Calu3 (cell line): ENCODE measurements around the gene TESK2. TPM values are rescaled to one million over a fixed set of nuclear protein-coding genes. Genes with fewer than 3 reads are reported as not detected.
"Not testable (repeated sequence)": the region's sequence is repeated elsewhere in the genome, so short reads cannot be mapped to it uniquely, and the experiment has no call there.

ENCODE experiments used
- BruUV-seq: library from RNA; stranded (reverse); fragments of 400-500 nt; replicated peaks from 2 replicates; lab custom pipeline; 2021; lab: Mats Ljungman, UMichigan
- CTCF ChIA-PET: fragments of 300-600 bp; sonication (Branson Sonifier 250); formaldehyde crosslinking; loops from one replicate; lab custom pipeline; 2022; ENCODE audit warnings: antibody characterized with exemption; lab: Charles Lee
- DNase-seq: peaks from one replicate; pipeline ENCODE4 v3.0.0; 2022
- H3K27ac Mint-ChIP-seq: one replicate; pipeline ENCODE4 v1.8.0; 2022; ENCODE audit warnings: mixed read lengths; ENCODE audit not compliant: unreplicated experiment
- H3K27me3 Mint-ChIP-seq: one replicate; pipeline ENCODE4 v1.8.0; 2022; ENCODE audit warnings: mixed read lengths; ENCODE audit not compliant: unreplicated experiment
- H3K36me3 Mint-ChIP-seq: one replicate; pipeline ENCODE4 v1.8.0; 2022; ENCODE audit warnings: mild to moderate bottlenecking, moderate library complexity, mixed read lengths; ENCODE audit not compliant: insufficient read depth, unreplicated experiment
- H3K4me1 Mint-ChIP-seq: one replicate; pipeline ENCODE4 v1.8.0; 2022; ENCODE audit warnings: mild to moderate bottlenecking, low read depth, mixed read lengths; ENCODE audit not compliant: unreplicated experiment
- H3K4me3 Mint-ChIP-seq: one replicate; pipeline ENCODE4 v1.8.0; 2022; ENCODE audit warnings: mild to moderate bottlenecking, low read depth, moderate library complexity, mixed read lengths; ENCODE audit not compliant: unreplicated experiment
- H3K9me3 Mint-ChIP-seq: one replicate; pipeline ENCODE4 v1.8.0; 2022; ENCODE audit warnings: low read depth, mixed read lengths; ENCODE audit not compliant: unreplicated experiment
- CTCF ChIP-seq: fragments of 200-600 bp; IDR thresholded peaks from one replicate; pipeline ENCODE4 v1.8.0; 2022; ENCODE audit warnings: antibody characterized with exemption; ENCODE audit not compliant: unreplicated experiment
- intact Hi-C: fragments of 100-400 bp; cut with micrococcal nuclease; formaldehyde crosslinking; loops from one replicate; pipeline ENCODE4 v1.10.0; 2022; ENCODE audit not compliant: unreplicated experiment
- total RNA-seq: library from RNA; stranded (reverse); gene quantifications from 2 replicates; pipeline ENCODE4 v1.2.3, GENCODE V29; 2022

Gene TESK2
- total RNA-seq, 1 experiment from 2014 or later = 2.3 TPM

- Mint-ChIP-seq H3K4me3 (peak overlapping the region; percentile 42), H3K27ac (no peak overlapping the region), H3K27me3 (no peaks in the 10 kb centered on the region), H3K4me1 (peaks cover 58% of the 10 kb centered on the region), H3K9me3 (no peaks in the 10 kb centered on the region), H3K36me3 (peaks cover 92% of the 10 kb centered on the region)
- intact Hi-C loops = no loop called here
- CTCF ChIA-PET = interaction anchor here (0.8 kb wide), 1 partner anchor 53 kb away, joined by 3 read pairs; no protein-coding TSS in a partner anchor
- BruUV-seq = no TSS peak
- no peak for DNase-seq
- TF ChIP-seq CTCF = no peak
Measured at GRCh38 chr1:45516465-45516864, 25.5 kb upstream of the TESK2 start.

- CTCF ChIA-PET = interaction anchor here (0.8 kb wide), 1 partner anchor 54 kb away, joined by 3 read pairs; no protein-coding TSS in a partner anchor
- intact Hi-C loops = no loop called here
Measured at GRCh38 chr1:45516036-45516435, 25.1 kb upstream of the TESK2 start.

GRCh38 chr1:45513532-45514260 lies 22.7 kb upstream of the TESK2 start:
- H3K9me3 Mint-ChIP-seq, H3K27me3 Mint-ChIP-seq, DNase-seq, H3K4me3 Mint-ChIP-seq, BruUV-seq: not testable (repeated sequence)
- CTCF ChIA-PET = interaction anchor here (0.6 to 0.9 kb wide), 2 partner anchors 12 to 191 kb away, joined by 9 to 11 read pairs; no protein-coding TSS in a partner anchor
- peaks cover 92% of the 10 kb centered on the region for H3K36me3 Mint-ChIP-seq
- peaks cover 50% of the 10 kb centered on the region for H3K4me1 Mint-ChIP-seq
- intact Hi-C loops = loop anchor here (5.0 kb wide), 1 partner anchor 174 kb away; the partner anchor contains the start of genes GPBP1L1 and TMEM69
- H3K27ac Mint-ChIP-seq = peak overlapping the region; percentile 5

More at GRCh38 chr1:45516036-45516435, 25.1 kb upstream of the TESK2 start:
- H3K36me3 Mint-ChIP-seq = peaks cover 92% of the 10 kb centered on the region
- BruUV-seq = no TSS peak
- TF ChIP-seq CTCF = no peak
- no peaks in the 10 kb centered on the region for H3K9me3 Mint-ChIP-seq
- H3K27me3 Mint-ChIP-seq = no peaks in the 10 kb centered on the region
- no peak for DNase-seq
- peaks cover 58% of the 10 kb centered on the region for H3K4me1 Mint-ChIP-seq
- no peak overlapping the region for H3K4me3 Mint-ChIP-seq
- no peak overlapping the region for H3K27ac Mint-ChIP-seq

- H3K4me3 Mint-ChIP-seq = no peak overlapping the region
- intact Hi-C loops = loop anchor here (1.0 to 5.0 kb wide), 2 partner anchors 58 to 175 kb away; partner anchors contain the start of genes GPBP1L1 and TMEM69
- no TSS peak for BruUV-seq
- peak; percentile 72 for TF ChIP-seq CTCF
- peak; percentile 79 for DNase-seq
- H3K9me3 Mint-ChIP-seq = no peaks in the 10 kb centered on the region
- no peaks in the 10 kb centered on the region for H3K27me3 Mint-ChIP-seq
- no peak overlapping the region for H3K27ac Mint-ChIP-seq
- peaks cover 93% of the 10 kb centered on the region for H3K36me3 Mint-ChIP-seq
- H3K4me1 Mint-ChIP-seq = peaks cover 46% of the 10 kb centered on the region
- CTCF ChIA-PET = interaction anchor here (0.6 to 1.2 kb wide), 5 partner anchors 11 to 542 kb away, joined by 3 to 9 read pairs (median 4); no protein-coding TSS in a partner anchor
Measured at GRCh38 chr1:45512641-45513054, 21.7 kb upstream of the TESK2 start.
